Trophoblast cell (in vitro differentiated cells and primary cell): ENCODE results near the gene DERL2.

Experiments used
- DNase-seq, 2 donors: peaks; one replicate each; pipeline ENCODE4 v3.0.0-alpha.2; 2016
- H2AFZ ChIP-seq: 2 replicates; pipeline ENCODE4 v1.6.1; 2013; ENCODE audit warnings: low read length, moderate library complexity, mild to moderate bottlenecking; ENCODE audit not compliant: insufficient read depth, poor library complexity
- H2AK5ac ChIP-seq: 2 replicates; pipeline ENCODE4 v1.6.1; 2013; ENCODE audit warnings: mild to moderate bottlenecking, low read length
- H2BK120ac ChIP-seq: 2 replicates; pipeline ENCODE4 v1.6.1; 2013; ENCODE audit warnings: low read length, mild to moderate bottlenecking, moderate library complexity; ENCODE audit not compliant: insufficient read depth, poor library complexity
- H2BK12ac ChIP-seq: 2 replicates; pipeline ENCODE4 v1.6.1; 2013; ENCODE audit warnings: mild to moderate bottlenecking, low read length, moderate library complexity
- H2BK5ac ChIP-seq: 2 replicates; pipeline ENCODE4 v1.6.1; 2013; ENCODE audit warnings: low read length, low read depth, moderate library complexity, mild to moderate bottlenecking; ENCODE audit not compliant: poor library complexity
- H3K14ac ChIP-seq: 2 replicates; pipeline ENCODE4 v1.6.1; 2013; ENCODE audit warnings: mild to moderate bottlenecking, low read length
- H3K18ac ChIP-seq: 2 replicates; pipeline ENCODE4 v1.6.1; 2013; ENCODE audit warnings: mild to moderate bottlenecking, low read length
- H3K23ac ChIP-seq: 2 replicates; pipeline ENCODE4 v1.6.1; 2013; ENCODE audit warnings: low read length
- H3K27ac ChIP-seq: 2 replicates; pipeline ENCODE4 v1.5.1; 2013; ENCODE audit warnings: low read depth, mild to moderate bottlenecking, inconsistent platforms, low read length, moderate library complexity
- H3K27me3 ChIP-seq: 2 replicates; pipeline ENCODE4 v1.6.1; 2013; ENCODE audit warnings: inconsistent platforms, mild to moderate bottlenecking, low read length, moderate library complexity; ENCODE audit not compliant: insufficient read depth
- H3K36me3 ChIP-seq, 2 experiments: 1 replicate in 1 of 2; 2 replicates in 1 of 2; pipeline ENCODE4 v1.6.1; 2013; ENCODE audit warnings: low read length in 2 of 2, mild to moderate bottlenecking in 2 of 2, moderate library complexity in 1 of 2; ENCODE audit not compliant: insufficient read depth in 2 of 2, control insufficient read depth in 1 of 2
- H3K4ac ChIP-seq: 2 replicates; pipeline ENCODE4 v1.6.1; 2013; ENCODE audit warnings: low read depth, mild to moderate bottlenecking, low read length, moderate library complexity
- H3K4me1 ChIP-seq, 2 experiments: 1 replicate in 1 of 2; 2 replicates in 1 of 2; pipeline ENCODE4 v1.6.1; 2013; ENCODE audit warnings: low read length in 2 of 2, mild to moderate bottlenecking in 2 of 2, moderate library complexity in 1 of 2; ENCODE audit not compliant: insufficient read depth in 2 of 2, control insufficient read depth in 1 of 2
- H3K4me2 ChIP-seq: 2 replicates; pipeline ENCODE4 v1.6.1; 2013; ENCODE audit warnings: inconsistent platforms, mild to moderate bottlenecking, low read length, moderate library complexity
- H3K4me3 ChIP-seq: 2 replicates; pipeline ENCODE4 v1.5.1; 2013; ENCODE audit warnings: mild to moderate bottlenecking, low read depth, low read length, inconsistent platforms
- H3K79me1 ChIP-seq: one replicate; pipeline ENCODE4 v1.6.1; 2013; ENCODE audit warnings: low read length
- H3K79me2 ChIP-seq: 2 replicates; pipeline ENCODE4 v1.6.1; 2013; ENCODE audit warnings: low read length, mild to moderate bottlenecking; ENCODE audit not compliant: control insufficient read depth, insufficient read depth, poor library complexity
- H3K9ac ChIP-seq: 2 replicates; pipeline ENCODE4 v1.6.1; 2013; ENCODE audit warnings: mild to moderate bottlenecking, low read length
- H3K9me3 ChIP-seq: 2 replicates; pipeline ENCODE4 v1.6.1; 2013; ENCODE audit warnings: low read depth, mild to moderate bottlenecking, control low read depth, inconsistent platforms, low read length; ENCODE audit not compliant: insufficient read depth
- H4K12ac ChIP-seq: 2 replicates; pipeline ENCODE4 v1.6.1; 2013; ENCODE audit warnings: low read depth, mild to moderate bottlenecking, low read length, moderate library complexity
- H4K8ac ChIP-seq: 2 replicates; pipeline ENCODE4 v1.6.1; 2013; ENCODE audit warnings: low read depth, mild to moderate bottlenecking, low read length, moderate library complexity
- H4K91ac ChIP-seq: one replicate; pipeline ENCODE4 v1.6.1; 2013; ENCODE audit warnings: low read depth, mild to moderate bottlenecking, low read length, moderate library complexity
- WGBS: extraction: QIAGEN DNeasy Blood & Tissue Kit; methylation state at CpG from one replicate; pipeline ENCODE4 v1.1.7; 2013; ENCODE audit warnings: missing lambda C conversion rate; ENCODE audit not compliant: insufficient read length, insufficient coverage; ENCODE audit errors: extremely low coverage; 5-methylcytosine and 5-hydroxymethylcytosine counted together

Gene DERL2

GRCh38 chr17:5444209-5444608 is 41.8 kb downstream of the DERL2 start:
- DNase-seq: no peak
- WGBS: no CpG with 5 or more reads among the region's 22 CpGs
- Histone ChIP-seq H3K23ac (no peak overlapping the region), H2BK12ac (no peak overlapping the region), H2BK120ac (no peak overlapping the region), H3K79me1 (no peaks in the 10 kb centered on the region), H4K8ac (no peak overlapping the region), H3K4me2 (no peak overlapping the region), H3K14ac (no peak overlapping the region), H3K4me1 (no peaks in the 10 kb centered on the region), H3K4me3 (no peak overlapping the region), H3K4ac (no peak overlapping the region), H4K91ac (no peak overlapping the region), H4K12ac (no peak overlapping the region), H3K36me3 (peaks cover 17 to 35% of the 10 kb centered on the region in 2 experiments), H2AK5ac (no peak overlapping the region), H2BK5ac (no peak overlapping the region), H3K9ac (no peak overlapping the region), H3K27ac (no peak overlapping the region), H3K27me3 (no peaks in the 10 kb centered on the region), H2AFZ (no peak overlapping the region), H3K79me2 (no peaks in the 10 kb centered on the region), H3K18ac (no peak overlapping the region), H3K9me3 (no peaks in the 10 kb centered on the region)

DNA sequence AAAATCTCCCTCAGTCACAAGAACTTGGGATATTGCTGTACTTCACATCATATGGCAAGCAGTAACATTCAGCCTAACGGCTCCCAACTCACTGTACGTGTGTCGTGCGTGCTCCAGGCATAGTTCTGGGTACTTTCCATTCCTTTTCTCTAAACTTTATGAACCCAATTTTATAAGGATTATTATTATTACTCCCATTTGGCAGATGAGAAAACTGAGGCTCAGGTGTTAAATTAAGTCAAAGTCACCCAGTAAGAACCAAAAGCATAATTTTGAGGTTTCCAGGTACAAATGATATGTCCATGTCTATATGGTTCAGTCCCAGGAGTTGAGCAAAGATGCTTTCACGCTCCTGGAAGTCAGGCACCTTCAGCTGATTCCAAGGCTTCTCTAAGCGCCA is 42.2 kb downstream of the DERL2 start:
- H3K4ac ChIP-seq: no peak overlapping the region
- H4K8ac ChIP-seq: no peak overlapping the region

GRCh38 chr17:5439446-5439764 is 46.6 kb downstream of the DERL2 start:
- H3K79me2 ChIP-seq: peaks cover 5% of the 10 kb centered on the region

More for the DNA sequence above, 42.2 kb downstream of the DERL2 start:
- H2AK5ac ChIP-seq: no peak overlapping the region
- peaks cover 2% of the 10 kb centered on the region for H3K79me2 ChIP-seq
- peaks cover 16 to 34% of the 10 kb centered on the region in 2 experiments for H3K36me3 ChIP-seq
- H2BK5ac ChIP-seq: no peak overlapping the region
- no peak overlapping the region for H3K4me3 ChIP-seq
- H2AFZ ChIP-seq: no peak overlapping the region
- H3K4me1 ChIP-seq: no peaks in the 10 kb centered on the region
- no CpG with 5 or more reads among the region's 6 CpGs for whole genome bisulfite sequencing
- H4K12ac ChIP-seq: no peak overlapping the region
- no peak overlapping the region for H3K9ac ChIP-seq
- no peak overlapping the region for H3K23ac ChIP-seq
- no peak overlapping the region for H3K14ac ChIP-seq
- no peak overlapping the region for H2BK12ac ChIP-seq
- no peak overlapping the region for H2BK120ac ChIP-seq
- H3K18ac ChIP-seq: no peak overlapping the region
- H3K79me1 ChIP-seq: peaks cover 2% of the 10 kb centered on the region
- no peak for DNase-seq
- no peaks in the 10 kb centered on the region for H3K27me3 ChIP-seq
- H3K27ac ChIP-seq: no peak overlapping the region
- H3K4me2 ChIP-seq: no peak overlapping the region
- no peaks in the 10 kb centered on the region for H3K9me3 ChIP-seq
- no peak overlapping the region for H4K91ac ChIP-seq

DNA sequence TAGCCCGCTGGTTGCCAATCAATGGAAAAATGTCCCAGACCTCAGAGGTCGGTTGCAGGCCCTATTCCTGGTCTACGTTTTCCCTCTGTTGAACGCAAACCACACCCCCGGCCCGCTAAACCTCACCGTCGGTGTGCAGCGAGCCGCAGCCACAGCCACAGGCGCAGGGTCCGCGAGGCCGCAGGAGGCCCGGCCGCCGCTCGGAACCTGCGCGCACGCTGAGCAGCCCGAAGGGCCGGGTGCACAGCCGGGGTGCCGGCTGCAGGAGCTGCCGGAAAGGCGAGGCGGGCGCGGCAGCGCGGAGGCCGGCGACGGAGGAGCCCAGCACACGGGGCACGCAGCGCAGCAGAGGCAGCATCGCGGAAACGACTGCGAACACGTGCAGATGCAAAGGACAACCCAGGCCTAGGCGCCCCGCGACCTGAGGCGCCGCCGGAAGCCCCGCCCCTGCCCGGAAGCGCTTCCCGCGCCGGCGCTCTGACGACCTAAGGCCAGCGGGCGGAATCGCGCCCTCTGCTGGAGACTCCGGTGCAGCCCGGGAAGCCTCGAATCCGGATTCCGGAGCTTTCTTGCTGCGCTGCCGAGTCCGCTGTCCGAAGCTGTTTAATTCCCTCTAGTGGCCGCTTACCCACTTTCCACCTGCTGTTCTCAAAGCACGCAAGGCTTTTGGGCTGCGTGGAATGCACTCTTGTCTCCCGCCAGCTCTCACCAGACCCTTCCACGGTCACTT is 47.1 kb downstream of the DERL2 start, which contains the start of gene C1QBP:
C1QBP (minus strand) TSS at position 440 of the 730 bp plus-strand sequence; CDS start at position 358, 82 bp downstream.
- Histone ChIP-seq H3K4me1 (peaks cover 0 to 3% of the 10 kb centered on the region in 2 experiments), H3K14ac (peak within 1 kb of the TSS; percentile 99), H3K4ac (peak within 1 kb of the TSS; percentile 97), H4K91ac (peak within 1 kb of the TSS; percentile 82), H3K27me3 (no peaks in the 10 kb centered on the region), H3K4me3 (peak within 1 kb of the TSS; percentile 93), H2AFZ (peak within 1 kb of the TSS; percentile 93), H3K27ac (peak within 1 kb of the TSS; percentile 66), H3K9me3 (no peaks in the 10 kb centered on the region), H3K9ac (peak within 1 kb of the TSS; percentile 84), H4K8ac (peak within 1 kb of the TSS; percentile 99), H4K12ac (peak within 1 kb of the TSS; percentile 100), H3K23ac (no peak within 1 kb of the TSS), H3K79me2 (peaks cover 5% of the 10 kb centered on the region), H3K18ac (peak within 1 kb of the TSS; percentile 99), H2BK12ac (no peak within 1 kb of the TSS), H2AK5ac (peak within 1 kb of the TSS; percentile 98), H2BK120ac (peak within 1 kb of the TSS; percentile 87), H3K36me3 (peaks cover 14 to 28% of the 10 kb centered on the region in 2 experiments), H2BK5ac (peak within 1 kb of the TSS; percentile 66), H3K4me2 (peak within 1 kb of the TSS; percentile 63), H3K79me1 (peaks cover 4% of the 10 kb centered on the region)
- no CpG with 5 or more reads among the region's 75 CpGs for WGBS
- DNase-seq: peak; percentile 98 to 100

More at GRCh38 chr17:5439446-5439764, 46.6 kb downstream of the DERL2 start:
- no peak overlapping the region for H3K4ac ChIP-seq
- H2AK5ac ChIP-seq: no peak overlapping the region
- no peak for DNase-seq
- H3K4me3 ChIP-seq: no peak overlapping the region
- peak overlapping the region; percentile 42 for H3K4me2 ChIP-seq
- no CpG with 5 or more reads among the region's 1 CpG for WGBS
- H4K91ac ChIP-seq: no peak overlapping the region
- peaks cover 4% of the 10 kb centered on the region for H3K79me1 ChIP-seq
- H3K23ac ChIP-seq: no peak overlapping the region
- H2AFZ ChIP-seq: peak overlapping the region; percentile 5
- no peak overlapping the region for H2BK12ac ChIP-seq
- H2BK5ac ChIP-seq: no peak overlapping the region
- H3K27ac ChIP-seq: no peak overlapping the region
- H2BK120ac ChIP-seq: no peak overlapping the region
- no peak overlapping the region for H3K18ac ChIP-seq
- H4K12ac ChIP-seq: no peak overlapping the region
- peaks cover 16 to 29% of the 10 kb centered on the region in 2 experiments for H3K36me3 ChIP-seq
- no peak overlapping the region for H3K14ac ChIP-seq
- no peaks in the 10 kb centered on the region for H3K9me3 ChIP-seq
- H3K4me1 ChIP-seq: peaks cover 0 to 3% of the 10 kb centered on the region in 2 experiments
- peak overlapping the region; percentile 36 for H4K8ac ChIP-seq
- no peaks in the 10 kb centered on the region for H3K27me3 ChIP-seq
- peak overlapping the region; percentile 18 for H3K9ac ChIP-seq
